OCI-LY7 (cell line): ENCODE data around the gene LGR6. TPM values are rescaled to one million over a fixed set of nuclear protein-coding genes. Genes with fewer than 3 reads are reported as not detected.

Experiments used
- BruUV-seq: library from RNA; stranded (reverse); fragments of 400-500 nt; replicated peaks from 2 replicates; lab custom pipeline; 2021; lab: Mats Ljungman, UMichigan
- CTCF ChIA-PET: fragments of 300-600 bp; sonication (Branson Sonifier 250); formaldehyde crosslinking; loops from one replicate; lab custom pipeline; 2022; ENCODE audit warnings: antibody characterized with exemption; ENCODE audit not compliant: unreplicated experiment; lab: Charles Lee
- POLR2A ChIA-PET: fragments of 300-600 bp; sonication (Branson Sonifier 250); formaldehyde crosslinking; loops from one replicate; lab custom pipeline; 2022; ENCODE audit warnings: antibody characterized with exemption; lab: Charles Lee
- DNase-seq: peaks from one replicate; pipeline ENCODE4 v3.0.0-alpha.2; 2015; ENCODE audit warnings: low spot score
- H2AFZ ChIP-seq: fragments of 200-600 bp; sonication (generic), shearing (Covaris generic); 2 replicates; pipeline ENCODE4 v1.6.1; 2014; ENCODE audit warnings: mild to moderate bottlenecking, antibody characterized with exemption, low read length, moderate library complexity
- H3K27ac ChIP-seq: fragments of 200-600 bp; sonication (generic); 2 replicates; pipeline ENCODE4 v1.5.1; 2014; ENCODE audit warnings: mixed run types, low read depth, mild to moderate bottlenecking, moderate library complexity, low read length, inconsistent platforms; ENCODE audit not compliant: poor library complexity, severe bottlenecking
- H3K36me3 ChIP-seq: fragments of 200-600 bp; sonication (generic); 2 replicates; pipeline ENCODE4 v1.6.1; 2014; ENCODE audit warnings: mild to moderate bottlenecking, antibody characterized with exemption, low read length, moderate library complexity, mixed read lengths; ENCODE audit not compliant: insufficient read depth
- H3K4me1 ChIP-seq: fragments of 200-600 bp; sonication (generic); 2 replicates; pipeline ENCODE4 v1.5.1; 2014; ENCODE audit warnings: mild to moderate bottlenecking, low read length; ENCODE audit not compliant: insufficient read depth, poor library complexity, severe bottlenecking
- H3K4me2 ChIP-seq: fragments of 200-600 bp; sonication (generic); 2 replicates; pipeline ENCODE4 v1.6.1; 2014; ENCODE audit warnings: mild to moderate bottlenecking, low read length
- H3K4me3 ChIP-seq: fragments of 200-600 bp; sonication (generic); 2 replicates; pipeline ENCODE4 v1.5.1; 2014; ENCODE audit warnings: mild to moderate bottlenecking, low read depth, low read length; ENCODE audit not compliant: poor library complexity, severe bottlenecking
- H3K79me2 ChIP-seq: fragments of 200-600 bp; sonication (generic); 2 replicates; pipeline ENCODE4 v1.6.1; 2016; ENCODE audit warnings: low read depth, mild to moderate bottlenecking, low read length, moderate library complexity, mixed read lengths; ENCODE audit not compliant: insufficient read depth
- H3K9me2 ChIP-seq: fragments of 200-600 bp; sonication (generic); 2 replicates; pipeline ENCODE4 v1.6.1; 2016; ENCODE audit warnings: mild to moderate bottlenecking, low read length, mixed read lengths; ENCODE audit not compliant: insufficient read depth
- H3K9me3 ChIP-seq: fragments of 200-600 bp; sonication (generic); 2 replicates; pipeline ENCODE4 v1.6.1; 2014; ENCODE audit warnings: mild to moderate bottlenecking, mixed run types, low read length, mixed read lengths
- H4K20me1 ChIP-seq: fragments of 200-600 bp; sonication (generic); 2 replicates; pipeline ENCODE4 v1.6.1; 2014; ENCODE audit warnings: mild to moderate bottlenecking, antibody characterized with exemption, low read length, moderate library complexity, mixed read lengths; ENCODE audit not compliant: insufficient read depth
- EZH2phosphoT487 ChIP-seq: fragments of 200-600 bp; sonication (generic); IDR thresholded peaks from 2 replicates; pipeline ENCODE4 v1.6.1; 2018; ENCODE audit warnings: low read depth, borderline replicate concordance, mild to moderate bottlenecking, mixed run types, antibody characterized with exemption, low read length, moderate library complexity, mixed read lengths
- intact Hi-C: fragments of 100-400 bp; cut with micrococcal nuclease; formaldehyde crosslinking; loops from one replicate; pipeline ENCODE4 v1.10.0; 2022; ENCODE audit not compliant: unreplicated experiment
- total RNA-seq, 2 experiments: library from RNA; depleted of rRNA in 1 of 2; stranded (reverse); fragments of >200 nt in 1 of 2; shearing (Covaris generic) in 1 of 2; gene quantifications; 2 replicates each; pipeline ENCODE4 v1.2.3, GENCODE V29; 2014 to 2022
- TF ChIP-seq, protein P1 (sequence below): fragments of 200-600 bp; sonication (generic); conservative IDR thresholded peaks from 2 replicates; pipeline ENCODE4 v1.5.1; 2014; ENCODE audit warnings: mild to moderate bottlenecking, antibody characterized with exemption, low read length, moderate library complexity, mixed read lengths

The LGR6 gene
- total RNA-seq, 2 experiments from 2014 or later = not detected

DNA sequence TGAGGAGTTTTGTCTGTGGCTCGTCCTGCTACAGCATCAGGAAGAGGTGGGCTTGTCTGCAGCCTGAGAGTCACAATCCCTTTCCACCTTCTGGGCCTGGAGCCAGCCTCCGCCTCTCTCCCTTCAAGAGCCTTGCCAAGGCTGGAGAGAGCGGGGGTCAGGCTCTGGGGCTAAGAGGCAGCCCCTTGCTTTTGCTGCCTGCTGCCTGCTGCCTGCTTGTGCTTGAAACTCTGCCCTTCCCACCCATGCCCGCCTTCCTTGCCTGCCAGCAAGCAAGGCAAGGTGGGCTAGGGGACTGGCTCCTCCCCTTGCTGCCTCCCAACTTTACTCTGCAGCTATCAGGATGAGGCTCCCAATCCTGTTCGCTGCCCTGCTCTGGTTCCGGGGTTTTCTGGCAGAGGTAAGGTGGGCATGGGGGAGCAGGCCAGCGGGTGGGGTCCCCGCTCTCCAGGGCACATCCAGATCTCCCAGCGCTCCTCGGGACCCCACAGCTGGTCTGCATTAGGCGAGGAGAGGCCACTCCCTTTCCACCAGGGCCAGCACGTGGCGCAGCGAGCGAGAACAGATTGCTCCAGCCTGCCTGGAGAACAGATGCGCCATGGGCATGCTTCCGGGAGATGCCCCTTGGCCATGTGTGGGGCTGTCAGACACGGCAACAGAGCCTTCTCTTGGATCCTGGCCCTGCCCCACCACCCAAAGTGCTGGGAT lies 25.7 kb upstream of the LGR6 start:
- H3K36me3 ChIP-seq = no peaks in the 10 kb centered on the region
- no peak overlapping the region for H3K4me3 ChIP-seq
- POLR2A ChIA-PET = no interaction called here
- no TSS peak for BruUV-seq
- H3K4me1 ChIP-seq = peaks cover 32% of the 10 kb centered on the region
- intact Hi-C loops = no loop called here
- H2AFZ ChIP-seq = no peak overlapping the region
- no peaks in the 10 kb centered on the region for H4K20me1 ChIP-seq
- H3K4me2 ChIP-seq = no peak overlapping the region
- no peak for DNase-seq
- no peak for TF ChIP-seq EZH2phosphoT487
- TF ChIP-seq, protein P1, sequence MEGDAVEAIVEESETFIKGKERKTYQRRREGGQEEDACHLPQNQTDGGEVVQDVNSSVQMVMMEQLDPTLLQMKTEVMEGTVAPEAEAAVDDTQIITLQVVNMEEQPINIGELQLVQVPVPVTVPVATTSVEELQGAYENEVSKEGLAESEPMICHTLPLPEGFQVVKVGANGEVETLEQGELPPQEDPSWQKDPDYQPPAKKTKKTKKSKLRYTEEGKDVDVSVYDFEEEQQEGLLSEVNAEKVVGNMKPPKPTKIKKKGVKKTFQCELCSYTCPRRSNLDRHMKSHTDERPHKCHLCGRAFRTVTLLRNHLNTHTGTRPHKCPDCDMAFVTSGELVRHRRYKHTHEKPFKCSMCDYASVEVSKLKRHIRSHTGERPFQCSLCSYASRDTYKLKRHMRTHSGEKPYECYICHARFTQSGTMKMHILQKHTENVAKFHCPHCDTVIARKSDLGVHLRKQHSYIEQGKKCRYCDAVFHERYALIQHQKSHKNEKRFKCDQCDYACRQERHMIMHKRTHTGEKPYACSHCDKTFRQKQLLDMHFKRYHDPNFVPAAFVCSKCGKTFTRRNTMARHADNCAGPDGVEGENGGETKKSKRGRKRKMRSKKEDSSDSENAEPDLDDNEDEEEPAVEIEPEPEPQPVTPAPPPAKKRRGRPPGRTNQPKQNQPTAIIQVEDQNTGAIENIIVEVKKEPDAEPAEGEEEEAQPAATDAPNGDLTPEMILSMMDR = no peak
- CTCF ChIA-PET = no interaction called here
- no peaks in the 10 kb centered on the region for H3K9me2 ChIP-seq
- H3K9me3 ChIP-seq = no peaks in the 10 kb centered on the region
- H3K79me2 ChIP-seq = no peaks in the 10 kb centered on the region
- H3K27ac ChIP-seq = no peak overlapping the region

DNA sequence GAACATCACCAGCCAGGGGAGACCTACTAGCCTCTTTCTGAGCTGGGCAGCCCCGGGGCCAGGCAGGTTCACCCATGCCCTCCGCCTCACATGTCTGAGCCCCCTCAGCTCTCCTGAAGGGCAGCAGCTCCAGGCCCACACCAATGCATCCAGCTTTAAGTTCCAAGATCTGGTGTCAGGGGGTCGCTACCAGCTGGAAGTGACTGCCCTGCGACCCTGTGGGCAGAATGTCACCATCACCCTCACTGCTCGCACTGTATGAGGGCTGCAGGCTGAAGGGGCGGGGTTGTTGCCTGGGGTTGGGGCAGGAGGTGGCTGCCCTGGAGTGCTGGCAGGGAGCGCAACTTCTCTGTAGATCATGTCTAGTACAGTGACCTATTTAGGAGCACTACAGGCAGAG lies 24.7 kb upstream of the LGR6 start:
- no peak for TF ChIP-seq EZH2phosphoT487
- TF ChIP-seq, protein P1 = no peak

DNA sequence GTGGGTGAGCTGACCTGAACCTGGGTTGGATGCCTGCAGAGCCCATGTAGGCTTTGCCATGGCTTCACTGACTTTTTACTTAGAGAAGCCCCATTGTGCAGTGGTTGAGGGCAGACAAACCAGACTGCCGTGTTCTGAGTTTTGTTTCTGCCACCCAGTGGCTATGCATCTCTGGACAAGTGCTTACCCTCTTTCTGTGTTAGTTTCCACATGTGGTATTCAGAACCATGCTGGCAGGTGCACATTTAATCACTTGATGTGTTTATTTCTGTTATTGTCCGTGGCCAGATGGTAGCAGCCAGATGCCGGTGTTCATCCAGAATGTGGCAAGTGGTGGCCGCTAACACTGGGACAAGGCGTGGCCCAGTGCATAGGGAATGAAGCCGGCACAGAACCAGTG lies 22.9 kb upstream of the LGR6 start:
- CTCF ChIA-PET = no interaction called here
- Histone ChIP-seq H3K9me2 (no peaks in the 10 kb centered on the region), H4K20me1 (no peaks in the 10 kb centered on the region), H3K79me2 (no peaks in the 10 kb centered on the region), H3K9me3 (no peaks in the 10 kb centered on the region), H3K27ac (no peak overlapping the region), H3K36me3 (no peaks in the 10 kb centered on the region), H3K4me1 (peaks cover 3% of the 10 kb centered on the region), H2AFZ (no peak overlapping the region), H3K4me3 (no peak overlapping the region), H3K4me2 (no peak overlapping the region)
- no TSS peak for BruUV-seq
- peak; percentile 29 for DNase-seq
- TF ChIP-seq EZH2phosphoT487 = no peak
- TF ChIP-seq, protein P1 = peak; percentile 53
- intact Hi-C loops = no loop called here
- POLR2A ChIA-PET = no interaction called here

More for the DNA sequence above, 24.7 kb upstream of the LGR6 start:
- no peak for DNase-seq
- ChIA-PET POLR2A (no interaction called here), CTCF (no interaction called here)
- no peaks in the 10 kb centered on the region for H3K9me2 ChIP-seq
- H3K4me1 ChIP-seq = peaks cover 22% of the 10 kb centered on the region
- no peaks in the 10 kb centered on the region for H4K20me1 ChIP-seq
- H3K79me2 ChIP-seq = no peaks in the 10 kb centered on the region
- H3K27ac ChIP-seq = no peak overlapping the region
- BruUV-seq = no TSS peak
- no peak overlapping the region for H3K4me2 ChIP-seq
- H3K9me3 ChIP-seq = no peaks in the 10 kb centered on the region
- no peaks in the 10 kb centered on the region for H3K36me3 ChIP-seq
- intact Hi-C loops = no loop called here
- H2AFZ ChIP-seq = no peak overlapping the region
- no peak overlapping the region for H3K4me3 ChIP-seq
